ENCODE measurements around the gene CPZ. TPM values are rescaled to one million over a fixed set of nuclear protein-coding genes. Genes with fewer than 3 reads are reported as not detected.
A peak's percentile ranks its signal among the peaks of the same experiment; 100 is the strongest.

Gene CPZ
- total RNA-seq, 4 donors from 2014 or later, result 0.76 to 12.2 (median 1.9) TPM

- Histone ChIP-seq H3K9me3 (no peaks in the 10 kb centered on the region), H3K4me3 (no peak overlapping the region), H3K4me1 (peaks cover 0 to 24% (median 0%) of the 10 kb centered on the region in 3 donors), H3K36me3 (no peaks in the 10 kb centered on the region), H3K27ac (no peak overlapping the region), H3K27me3 (peaks cover 0 to 18% (median 0%) of the 10 kb centered on the region in 4 donors)
- intact Hi-C loops (cut with DNase I), result no loop called here
- 81 to 86% methylated on average over 16 to 20 of the region's 32 CpGs for WGBS, 2 donors
- TF ChIP-seq POLR2A (IDR thresholded peaks at IDR 0.05), result no peak
- TF ChIP-seq, protein P1, sequence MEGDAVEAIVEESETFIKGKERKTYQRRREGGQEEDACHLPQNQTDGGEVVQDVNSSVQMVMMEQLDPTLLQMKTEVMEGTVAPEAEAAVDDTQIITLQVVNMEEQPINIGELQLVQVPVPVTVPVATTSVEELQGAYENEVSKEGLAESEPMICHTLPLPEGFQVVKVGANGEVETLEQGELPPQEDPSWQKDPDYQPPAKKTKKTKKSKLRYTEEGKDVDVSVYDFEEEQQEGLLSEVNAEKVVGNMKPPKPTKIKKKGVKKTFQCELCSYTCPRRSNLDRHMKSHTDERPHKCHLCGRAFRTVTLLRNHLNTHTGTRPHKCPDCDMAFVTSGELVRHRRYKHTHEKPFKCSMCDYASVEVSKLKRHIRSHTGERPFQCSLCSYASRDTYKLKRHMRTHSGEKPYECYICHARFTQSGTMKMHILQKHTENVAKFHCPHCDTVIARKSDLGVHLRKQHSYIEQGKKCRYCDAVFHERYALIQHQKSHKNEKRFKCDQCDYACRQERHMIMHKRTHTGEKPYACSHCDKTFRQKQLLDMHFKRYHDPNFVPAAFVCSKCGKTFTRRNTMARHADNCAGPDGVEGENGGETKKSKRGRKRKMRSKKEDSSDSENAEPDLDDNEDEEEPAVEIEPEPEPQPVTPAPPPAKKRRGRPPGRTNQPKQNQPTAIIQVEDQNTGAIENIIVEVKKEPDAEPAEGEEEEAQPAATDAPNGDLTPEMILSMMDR (IDR thresholded peaks at IDR 0.05), result no peak
- no peak for DNase-seq
These were observed 47.7 kb upstream of the CPZ start for GRCh38 chr4:8544741-8545438.

DNA sequence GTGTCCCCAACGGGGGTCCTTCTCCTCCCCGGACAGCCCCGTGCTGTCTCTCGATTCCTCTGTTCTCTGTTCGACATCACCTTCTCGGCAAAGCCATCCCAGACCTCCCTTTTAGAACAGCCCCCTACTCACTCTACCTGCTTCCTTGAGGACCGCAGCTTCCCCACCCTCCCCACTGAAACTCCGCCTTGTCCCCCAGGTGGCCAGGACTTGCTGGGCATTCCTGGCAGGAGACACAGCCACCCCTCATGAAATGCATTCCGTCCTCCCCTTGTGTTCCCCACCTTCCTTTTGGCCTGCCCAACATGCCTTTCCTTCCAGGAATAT, 47.2 kb upstream of the CPZ start:
- no peak for TF ChIP-seq POLR2A (IDR thresholded peaks at IDR 0.05)
- TF ChIP-seq, protein P1 (IDR thresholded peaks at IDR 0.05), result no peak
- intact Hi-C loops (cut with DNase I), result no loop called here
- Histone ChIP-seq H3K4me3 (no peak overlapping the region), H3K27ac (no peak overlapping the region), H3K4me1 (peaks cover 0 to 24% (median 0%) of the 10 kb centered on the region in 3 donors), H3K27me3 (peaks cover 0 to 18% (median 0%) of the 10 kb centered on the region in 4 donors), H3K36me3 (no peaks in the 10 kb centered on the region), H3K9me3 (no peaks in the 10 kb centered on the region)
- 69 to 71% methylated on average over 9 of the region's 9 CpGs for WGBS, 2 donors
- no peak for DNase-seq

GRCh38 chr4:8546766-8547107, 45.8 kb upstream of the CPZ start:
- Histone ChIP-seq H3K36me3 (no peaks in the 10 kb centered on the region), H3K4me3 (no peak overlapping the region), H3K4me1 (peaks cover 0 to 24% (median 0%) of the 10 kb centered on the region in 3 donors), H3K27ac (no peak overlapping the region), H3K9me3 (no peaks in the 10 kb centered on the region), H3K27me3 (peaks cover 0 to 18% (median 0%) of the 10 kb centered on the region in 4 donors)
- intact Hi-C loops (cut with DNase I), result no loop called here
- TF ChIP-seq, protein P1 (IDR thresholded peaks at IDR 0.05), result no peak
- no peak for TF ChIP-seq POLR2A (IDR thresholded peaks at IDR 0.05)
- WGBS, 2 donors, result 56 to 79% methylated on average over 4 to 8 of the region's 8 CpGs
- DNase-seq, result no peak

DNA sequence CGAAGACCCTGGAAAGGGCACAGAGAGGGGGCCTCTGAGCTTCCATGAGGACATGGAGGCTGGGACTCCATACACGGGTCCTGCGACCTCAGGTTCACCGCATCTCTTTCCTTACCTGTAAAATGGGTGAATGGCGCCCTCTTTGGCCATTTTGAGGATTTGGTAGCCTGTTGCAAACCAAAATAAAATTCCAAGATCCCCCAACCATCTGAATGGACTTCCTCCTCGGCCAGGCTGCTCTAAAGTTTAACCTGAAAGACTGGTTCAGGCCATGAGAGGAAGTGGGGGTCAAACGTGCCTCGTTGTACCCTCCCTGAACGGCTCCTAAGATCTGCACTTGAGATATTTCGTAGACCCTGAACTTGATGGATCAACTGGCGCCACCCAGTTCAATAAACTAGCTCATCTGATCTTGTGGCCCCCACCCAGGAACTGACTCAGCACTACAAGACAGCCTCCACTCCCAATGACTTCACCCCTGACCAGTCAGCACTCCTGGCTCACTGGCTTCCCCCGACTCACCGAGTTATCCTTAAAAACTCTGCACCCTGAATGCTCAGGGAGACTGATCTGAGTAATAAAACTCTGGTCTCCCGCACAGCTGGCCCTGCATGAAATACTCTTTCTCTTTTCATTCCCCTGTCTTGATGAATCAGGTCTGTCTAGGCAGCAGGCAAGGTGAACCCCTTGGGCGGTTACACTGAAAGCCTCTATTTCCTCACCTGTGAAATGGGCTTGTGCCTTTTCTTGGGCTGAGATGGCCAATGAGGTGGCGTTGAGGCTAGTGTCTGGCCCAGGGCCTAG, 45.3 kb upstream of the CPZ start:
- Histone ChIP-seq H3K27me3 (peaks cover 0 to 18% (median 0%) of the 10 kb centered on the region in 4 donors), H3K36me3 (no peaks in the 10 kb centered on the region), H3K4me3 (no peak overlapping the region), H3K9me3 (no peaks in the 10 kb centered on the region), H3K27ac (peak overlapping the region in 2 of 4 donors; percentile 11 to 54), H3K4me1 (peaks cover 0 to 24% (median 0%) of the 10 kb centered on the region in 3 donors)
- 46 to 51% methylated on average over 12 to 15 of the region's 16 CpGs for WGBS, 2 donors
- no peak for TF ChIP-seq POLR2A (IDR thresholded peaks at IDR 0.05)
- TF ChIP-seq, protein P1 (IDR thresholded peaks at IDR 0.05), result peak in 5 of 6 experiments; percentile 19 to 60 (median 29)
- no peak for DNase-seq
- intact Hi-C loops (cut with DNase I), result no loop called here
